Nephron (organoid): ENCODE measurements around the gene PRR18.

Experiments
- H3K27ac Mint-ChIP-seq, 3 experiments: 2 replicates each; pipeline ENCODE4 v1.8.0; 2020; ENCODE audit warnings: mixed read lengths in 3 of 3, mild to moderate bottlenecking in 2 of 3, moderate library complexity in 1 of 3
- H3K27me3 Mint-ChIP-seq: 2 replicates; pipeline ENCODE4 v1.8.0; 2021; ENCODE audit warnings: low read depth, mild to moderate bottlenecking, moderate library complexity, mixed read lengths
- H3K36me3 Mint-ChIP-seq: 2 replicates; pipeline ENCODE4 v1.8.0; 2020; ENCODE audit warnings: low read depth, mixed read lengths
- H3K4me1 Mint-ChIP-seq: 2 replicates; pipeline ENCODE4 v1.8.0; 2020; ENCODE audit warnings: mixed read lengths
- H3K4me3 Mint-ChIP-seq, 3 experiments: 2 replicates each; pipeline ENCODE4 v1.8.0; 2020; ENCODE audit warnings: mild to moderate bottlenecking in 3 of 3, mixed read lengths in 3 of 3, moderate library complexity in 2 of 3
- H3K9me3 Mint-ChIP-seq: 2 replicates; pipeline ENCODE4 v1.8.0; 2020; ENCODE audit warnings: mixed read lengths
- CTCF ChIP-seq, 3 experiments: fragments of 200-600 bp; sonication (generic); IDR thresholded peaks; one replicate each; pipeline ENCODE4 v1.5.0; 2021; ENCODE audit warnings: antibody characterized with exemption in 3 of 3; ENCODE audit not compliant: unreplicated experiment in 3 of 3

Gene PRR18

GRCh38 chr6:166266336-166266735 is 41.9 kb downstream of the PRR18 start:
- no peaks in the 10 kb centered on the region for H3K4me1 Mint-ChIP-seq
- TF ChIP-seq CTCF (IDR thresholded peaks at IDR 0.05; ENCODE audit: unreplicated experiment in 3 of 3), result no peak
- peaks cover 28% of the 10 kb centered on the region for H3K27me3 Mint-ChIP-seq
- no peak overlapping the region for H3K27ac Mint-ChIP-seq
- no peak overlapping the region for H3K4me3 Mint-ChIP-seq
- no peaks in the 10 kb centered on the region for H3K9me3 Mint-ChIP-seq
- H3K36me3 Mint-ChIP-seq, result no peaks in the 10 kb centered on the region

- Mint-ChIP-seq H3K9me3 (no peaks in the 10 kb centered on the region), H3K4me3 (no peak overlapping the region), H3K27ac (no peak overlapping the region), H3K27me3 (peaks cover 25% of the 10 kb centered on the region), H3K36me3 (no peaks in the 10 kb centered on the region), H3K4me1 (no peaks in the 10 kb centered on the region)
- TF ChIP-seq CTCF (IDR thresholded peaks at IDR 0.05; ENCODE audit: unreplicated experiment in 3 of 3), result no peak
These were observed 45.3 kb downstream of the PRR18 start for GRCh38 chr6:166262743-166263515.

DNA sequence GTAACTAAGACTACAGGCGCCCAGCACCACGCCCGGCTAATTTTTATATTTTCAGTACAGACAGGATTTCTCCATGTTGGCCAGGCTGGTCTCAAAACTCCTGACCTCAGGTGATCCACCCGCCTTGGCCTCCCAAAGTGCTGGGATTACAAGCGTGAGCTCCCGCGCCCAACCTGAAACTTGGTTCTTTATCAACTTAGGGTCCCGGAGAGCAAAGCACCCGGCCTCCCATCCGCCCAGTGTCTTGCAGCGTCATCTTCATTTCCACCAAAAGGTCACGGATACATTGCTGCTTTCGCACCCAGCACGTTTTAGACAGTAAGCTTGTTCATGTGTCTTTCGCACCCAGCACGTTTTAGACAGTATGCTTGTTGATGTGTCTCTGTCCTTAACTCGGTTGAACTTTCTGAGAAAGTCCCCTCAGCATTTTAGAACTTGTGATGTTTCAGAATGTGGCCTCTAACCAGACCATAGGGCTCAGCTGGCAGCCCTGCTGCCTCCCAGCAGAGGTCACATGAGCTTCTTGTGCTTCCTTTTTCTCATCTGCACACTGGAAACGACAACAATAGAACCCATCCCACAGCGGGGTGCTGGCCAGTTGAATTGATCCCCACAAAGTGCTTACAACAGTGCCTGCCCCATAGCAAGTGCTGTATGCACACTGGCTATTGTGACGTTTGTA is 48.8 kb downstream of the PRR18 start:
- no peak for TF ChIP-seq CTCF (IDR thresholded peaks at IDR 0.05; ENCODE audit: unreplicated experiment in 3 of 3)
- Mint-ChIP-seq H3K36me3 (no peaks in the 10 kb centered on the region), H3K4me3 (no peak overlapping the region), H3K27ac (no peak overlapping the region), H3K9me3 (no peaks in the 10 kb centered on the region), H3K4me1 (no peaks in the 10 kb centered on the region), H3K27me3 (peaks cover 43% of the 10 kb centered on the region)

- Mint-ChIP-seq H3K4me3 (no peak overlapping the region), H3K27ac (no peak overlapping the region), H3K36me3 (no peaks in the 10 kb centered on the region), H3K4me1 (no peaks in the 10 kb centered on the region), H3K9me3 (no peaks in the 10 kb centered on the region), H3K27me3 (peaks cover 48% of the 10 kb centered on the region)
- TF ChIP-seq CTCF (IDR thresholded peaks at IDR 0.05; ENCODE audit: unreplicated experiment in 3 of 3), result no peak
These were observed 49.3 kb downstream of the PRR18 start for GRCh38 chr6:166258854-166259276.

DNA sequence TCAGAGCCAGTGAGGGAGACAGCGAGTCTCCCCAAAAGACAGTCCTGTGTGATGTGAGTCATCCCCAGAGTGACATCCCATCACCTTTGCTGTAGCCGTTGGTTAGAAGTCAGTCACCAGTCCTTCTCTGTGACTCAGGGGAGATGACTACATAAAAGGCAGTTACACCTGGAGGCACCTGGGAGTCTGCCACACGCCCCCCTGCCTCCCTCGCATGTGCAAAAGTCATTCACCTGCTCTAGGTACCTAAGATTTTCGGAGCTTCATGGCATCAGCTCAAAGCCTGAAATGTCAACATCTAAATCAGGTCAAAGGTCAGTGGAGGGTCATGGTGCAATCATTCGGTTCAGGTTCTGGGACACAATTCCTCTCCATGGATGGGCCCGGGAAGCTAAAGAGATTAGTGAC is 50.3 kb downstream of the PRR18 start:
- no peaks in the 10 kb centered on the region for H3K4me1 Mint-ChIP-seq
- H3K36me3 Mint-ChIP-seq, result no peaks in the 10 kb centered on the region
- no peak overlapping the region for H3K27ac Mint-ChIP-seq
- H3K4me3 Mint-ChIP-seq, result no peak overlapping the region
- H3K27me3 Mint-ChIP-seq, result peaks cover 57% of the 10 kb centered on the region
- no peaks in the 10 kb centered on the region for H3K9me3 Mint-ChIP-seq
- TF ChIP-seq CTCF (IDR thresholded peaks at IDR 0.05; ENCODE audit: unreplicated experiment in 3 of 3), result no peak
